Measurements from ENCODE around the gene CHCHD2.

CHCHD2 gene

DNA sequence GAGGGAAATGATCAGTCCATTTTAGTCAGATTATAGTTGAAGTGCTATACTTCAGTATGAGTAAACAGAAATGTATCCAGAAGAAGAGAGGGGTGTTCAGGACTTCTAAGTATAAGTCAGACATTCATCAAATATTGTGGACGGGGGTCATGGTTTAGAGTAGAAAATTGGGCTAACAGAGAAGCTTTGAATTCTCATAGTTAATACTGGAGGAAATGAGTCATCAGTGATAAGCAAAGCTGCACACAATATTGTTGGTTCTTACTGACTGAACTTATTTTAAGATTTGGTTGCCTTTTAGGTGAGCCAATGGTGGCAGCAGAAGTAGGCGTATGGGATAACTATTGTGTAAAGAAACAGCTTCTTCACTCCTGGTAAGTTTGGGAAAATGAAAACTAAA is 43.9 kb downstream of the CHCHD2 start:
- Histone ChIP-seq H3K9me3 (ENCODE audit: control insufficient read depth, insufficient read depth, low read length) (no peaks in the 10 kb centered on the region), H3K27ac (ENCODE audit: low read length) (no peak overlapping the region), H3K36me3 (ENCODE audit: control insufficient read depth, insufficient read depth, low read length) (peaks cover 9% of the 10 kb centered on the region), H3K4me3 (ENCODE audit: low read length) (no peak overlapping the region), H3K4me1 (ENCODE audit: control insufficient read depth, insufficient read depth, low read length) (no peaks in the 10 kb centered on the region), H3K27me3 (ENCODE audit: control insufficient read depth, insufficient read depth, low read length) (no peaks in the 10 kb centered on the region)
- no peak for DNase-seq (ENCODE audit: low read depth, low spot score)
- WGBS (ENCODE audit: insufficient coverage, insufficient read length) = no CpG with 5 or more reads among the region's 2 CpGs

DNA sequence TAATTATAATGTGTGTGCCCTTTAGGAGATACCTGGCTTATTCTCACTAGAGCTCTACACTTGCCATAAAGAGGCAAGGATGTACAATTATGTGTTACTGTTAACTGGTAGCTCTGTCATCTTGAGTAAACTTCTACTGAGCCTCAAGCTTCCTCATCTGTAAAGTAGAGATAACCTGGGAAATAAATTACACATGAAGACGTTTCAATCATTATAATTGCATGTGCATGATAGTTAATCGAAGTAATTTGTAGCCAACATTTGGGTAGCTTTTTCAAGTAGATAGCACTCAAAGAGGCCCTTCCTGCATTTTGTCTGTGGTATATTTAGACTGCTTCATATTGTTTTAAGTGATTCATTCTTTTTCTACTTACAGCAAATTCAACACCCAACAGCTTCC is 52.3 kb downstream of the CHCHD2 start:
- H3K27ac ChIP-seq (ENCODE audit: low read length) = no peak overlapping the region
- WGBS (ENCODE audit: insufficient coverage, insufficient read length) = no CpG with 5 or more reads among the region's 2 CpGs
- no peaks in the 10 kb centered on the region for H3K27me3 ChIP-seq (ENCODE audit: control insufficient read depth, insufficient read depth, low read length)
- H3K36me3 ChIP-seq (ENCODE audit: control insufficient read depth, insufficient read depth, low read length) = peaks cover 14% of the 10 kb centered on the region
- no peak for DNase-seq (ENCODE audit: low read depth, low spot score)
- no peaks in the 10 kb centered on the region for H3K9me3 ChIP-seq (ENCODE audit: control insufficient read depth, insufficient read depth, low read length)
- H3K4me3 ChIP-seq (ENCODE audit: low read length) = no peak overlapping the region
- H3K4me1 ChIP-seq (ENCODE audit: control insufficient read depth, insufficient read depth, low read length) = no peaks in the 10 kb centered on the region

DNA sequence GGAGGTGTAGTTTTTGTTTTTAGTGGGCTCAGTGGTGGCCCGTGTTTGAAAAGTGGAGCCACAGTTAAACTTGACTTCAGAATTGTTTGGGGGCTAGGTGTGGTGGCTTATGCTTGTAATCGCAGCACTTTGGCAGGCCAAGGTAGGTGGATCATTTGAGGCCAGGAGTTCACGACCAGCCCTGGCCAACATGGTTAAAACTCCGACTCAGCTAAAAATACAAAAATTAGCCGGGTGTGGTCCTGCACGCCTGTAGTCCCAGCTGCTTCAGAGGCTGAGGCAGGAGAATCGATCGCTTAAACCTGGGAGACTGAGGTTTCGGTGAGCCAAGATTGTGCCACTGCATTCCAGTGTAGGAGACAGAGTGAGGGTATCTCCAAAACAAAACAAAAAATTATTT is 52.9 kb downstream of the CHCHD2 start:
- no peak for DNase-seq (ENCODE audit: low read depth, low spot score)
- H3K27ac ChIP-seq (ENCODE audit: low read length) = no peak overlapping the region
- no peak overlapping the region for H3K4me3 ChIP-seq (ENCODE audit: low read length)
- no peaks in the 10 kb centered on the region for H3K27me3 ChIP-seq (ENCODE audit: control insufficient read depth, insufficient read depth, low read length)
- H3K9me3 ChIP-seq (ENCODE audit: control insufficient read depth, insufficient read depth, low read length) = no peaks in the 10 kb centered on the region
- WGBS (ENCODE audit: insufficient coverage, insufficient read length) = no CpG with 5 or more reads among the region's 9 CpGs
- H3K4me1 ChIP-seq (ENCODE audit: control insufficient read depth, insufficient read depth, low read length) = no peaks in the 10 kb centered on the region
- H3K36me3 ChIP-seq (ENCODE audit: control insufficient read depth, insufficient read depth, low read length) = peaks cover 12% of the 10 kb centered on the region; the same call in 1 of the 2 replicates

Measured in iPS DF 6.9 (cell line).